ENCODE results near the gene LIFR. TPM values are rescaled to one million over a fixed set of nuclear protein-coding genes. Genes with fewer than 3 reads are reported as not detected.

LIFR gene
- total and polyA plus RNA-seq, 3 donors from 2014 or later = 19.7 to 63.9 (median 49.9) TPM

- Histone ChIP-seq H3K9me3 (no peaks in the 10 kb centered on the region), H3K36me3 (ENCODE audit: low read depth, missing control alignments) (no peaks in the 10 kb centered on the region), H3K4me1 (no peaks in the 10 kb centered on the region), H3K4me3 (no peak overlapping the region), H3K27me3 (no peaks in the 10 kb centered on the region), H3K27ac (no peak overlapping the region)
- TF ChIP-seq CTCF (IDR thresholded peaks at IDR 0.05) (no peak), POLR2A (IDR thresholded peaks at IDR 0.05) (no peak)
- intact Hi-C loops (cut with DNase I; ENCODE audit: low total_unique reads) = no loop called here
- WGBS, 2 donors = 80 to 83% methylated on average over 4 of the region's 4 CpGs
- no peak for DNase-seq
Measured at GRCh38 chr5:38589629-38590028, 33.2 kb upstream of the LIFR start.

GRCh38 chr5:38585816-38586215, 29.4 kb upstream of the LIFR start:
- H3K9me3 ChIP-seq = no peaks in the 10 kb centered on the region
- TF ChIP-seq POLR2A (IDR thresholded peaks at IDR 0.05) = no peak
- no peak for TF ChIP-seq CTCF (IDR thresholded peaks at IDR 0.05)
- H3K4me1 ChIP-seq = no peaks in the 10 kb centered on the region
- no peak for DNase-seq
- WGBS, 2 donors = 84 to 88% methylated on average over 6 of the region's 6 CpGs
- no peak overlapping the region for H3K27ac ChIP-seq
- no peak overlapping the region for H3K4me3 ChIP-seq
- intact Hi-C loops (cut with DNase I; ENCODE audit: low total_unique reads) = no loop called here
- H3K27me3 ChIP-seq = no peaks in the 10 kb centered on the region
- no peaks in the 10 kb centered on the region for H3K36me3 ChIP-seq (ENCODE audit: low read depth, missing control alignments)

- no peaks in the 10 kb centered on the region for H3K36me3 ChIP-seq (ENCODE audit: low read depth, missing control alignments)
- no peak overlapping the region for H3K27ac ChIP-seq
- intact Hi-C loops (cut with DNase I; ENCODE audit: low total_unique reads) = no loop called here
- no peaks in the 10 kb centered on the region for H3K9me3 ChIP-seq
- no peak for DNase-seq
- 85 to 88% methylated on average over 1 of the region's 1 CpG for WGBS, 2 donors
- H3K4me3 ChIP-seq = no peak overlapping the region
- H3K27me3 ChIP-seq = no peaks in the 10 kb centered on the region
- H3K4me1 ChIP-seq = no peaks in the 10 kb centered on the region
- TF ChIP-seq POLR2A (IDR thresholded peaks at IDR 0.05) (no peak), CTCF (IDR thresholded peaks at IDR 0.05) (no peak)
Measured at GRCh38 chr5:38583500-38583899, 27.1 kb upstream of the LIFR start.

- Histone ChIP-seq H3K27me3 (no peaks in the 10 kb centered on the region), H3K27ac (no peak overlapping the region), H3K4me1 (no peaks in the 10 kb centered on the region), H3K4me3 (no peak overlapping the region), H3K36me3 (ENCODE audit: low read depth, missing control alignments) (no peaks in the 10 kb centered on the region), H3K9me3 (no peaks in the 10 kb centered on the region)
- intact Hi-C loops (cut with DNase I; ENCODE audit: low total_unique reads) = no loop called here
- WGBS, 2 donors = 78 to 84% methylated on average over 5 of the region's 5 CpGs
- no peak for DNase-seq
- TF ChIP-seq POLR2A (IDR thresholded peaks at IDR 0.05) = no peak
- no peak for TF ChIP-seq CTCF (IDR thresholded peaks at IDR 0.05)
Measured at GRCh38 chr5:38582975-38583319, 26.5 kb upstream of the LIFR start.

- no peak for TF ChIP-seq POLR2A (IDR thresholded peaks at IDR 0.05)
- TF ChIP-seq CTCF (IDR thresholded peaks at IDR 0.05) = no peak
- intact Hi-C loops (cut with DNase I; ENCODE audit: low total_unique reads) = no loop called here
- Histone ChIP-seq H3K9me3 (no peaks in the 10 kb centered on the region), H3K27me3 (no peaks in the 10 kb centered on the region), H3K4me1 (no peaks in the 10 kb centered on the region), H3K36me3 (ENCODE audit: low read depth, missing control alignments) (no peaks in the 10 kb centered on the region), H3K27ac (no peak overlapping the region), H3K4me3 (no peak overlapping the region)
- 68 to 74% methylated on average over 5 of the region's 5 CpGs for WGBS, 2 donors
- no peak for DNase-seq
Measured at GRCh38 chr5:38582293-38582974, 26.0 kb upstream of the LIFR start.
